Measurements from ENCODE around the gene DNAI1.

GRCh38 chr9:34560599-34561214 lies 102.1 kb downstream of the DNAI1 start:
- TF ChIP-seq CTCF (IDR thresholded peaks at IDR 0.05) (no peak), POLR2A (IDR thresholded peaks at IDR 0.05) (no peak)

Measured in prostate gland (tissue), 2 donors.